Smooth muscle cell (in vitro differentiated cells): ENCODE data around the gene ARHGEF4. TPM values are rescaled to one million over a fixed set of nuclear protein-coding genes. Genes with fewer than 3 reads are reported as not detected.

Experiments
- DNase-seq: peaks from one replicate; lab custom pipeline; 2025; ENCODE audit not compliant: unreplicated experiment; lab: John Stamatoyannopoulos, UW
- H2AFZ ChIP-seq: fragments of 200-600 bp; sonication (generic); 2 replicates; pipeline ENCODE4 v1.6.0; 2016; ENCODE audit warnings: antibody characterized with exemption, low read depth, mild to moderate bottlenecking
- H3F3A ChIP-seq: fragments of 200-600 bp; sonication (generic); 2 replicates; pipeline ENCODE4 v1.6.0; 2017; ENCODE audit warnings: antibody characterized with exemption, low read depth
- H3K27ac ChIP-seq: fragments of 200-600 bp; sonication (generic); 2 replicates; pipeline ENCODE4 v1.5.1; 2016; ENCODE audit warnings: low read depth, mild to moderate bottlenecking
- H3K27me3 ChIP-seq: fragments of 200-600 bp; sonication (generic); 2 replicates; pipeline ENCODE4 v1.6.1; 2016; ENCODE audit warnings: low read depth, mild to moderate bottlenecking
- H3K36me3 ChIP-seq: fragments of 200-600 bp; sonication (generic); 2 replicates; pipeline ENCODE4 v1.5.1; 2016; ENCODE audit warnings: low read depth
- H3K4me1 ChIP-seq: fragments of 200-600 bp; sonication (generic); 2 replicates; pipeline ENCODE4 v1.5.1; 2016; ENCODE audit warnings: low read depth
- H3K4me2 ChIP-seq: fragments of 200-600 bp; sonication (generic); 2 replicates; pipeline ENCODE4 v1.6.0; 2016; ENCODE audit warnings: mild to moderate bottlenecking
- H3K4me3 ChIP-seq: fragments of 200-600 bp; sonication (generic); 2 replicates; pipeline ENCODE4 v1.5.1; 2016; ENCODE audit warnings: mild to moderate bottlenecking
- H3K79me2 ChIP-seq: fragments of 200-600 bp; sonication (generic); 2 replicates; pipeline ENCODE4 v1.6.0; 2016; ENCODE audit warnings: low read depth, mild to moderate bottlenecking
- H3K9ac ChIP-seq: fragments of 200-600 bp; sonication (generic); 2 replicates; pipeline ENCODE4 v1.6.0; 2016; ENCODE audit warnings: low read depth
- H3K9me3 ChIP-seq: fragments of 200-600 bp; sonication (generic); replicated peaks from 2 replicates; pipeline ENCODE4 v1.5.1; 2016; ENCODE audit warnings: low read depth
- H4K20me1 ChIP-seq: fragments of 200-600 bp; sonication (generic); 2 replicates; pipeline ENCODE4 v1.6.0; 2016; ENCODE audit warnings: low read depth
- CTCF ChIP-seq: fragments of 200-600 bp; sonication (generic); IDR thresholded peaks from 2 replicates; pipeline ENCODE4 v1.5.1; 2017; ENCODE audit warnings: borderline replicate concordance, mild to moderate bottlenecking, antibody characterized with exemption; ENCODE audit not compliant: insufficient read depth, poor library complexity, severe bottlenecking
- WGBS: methylation state at CpG from one replicate; pipeline ENCODE4 v1.1.7; 2016; ENCODE audit warnings: low lambda C conversion rate; 5-methylcytosine and 5-hydroxymethylcytosine counted together
- polyA plus RNA-seq: library from polyadenylated mRNA; unstranded; fragments of >200 nt; fragmentation: Nextera tagmentation; extraction: Ambion mirVana; gene quantifications from 2 replicates; pipeline ENCODE4 v1.2.1, GENCODE V29; 2016
- total RNA-seq: library from RNA; depleted of rRNA; stranded (reverse); fragments of >200 nt; gene quantifications from 2 replicates; pipeline ENCODE4 v1.2.3, GENCODE V29; 2014

ARHGEF4 gene
- total and polyA plus RNA-seq, 2 experiments from 2014 or later, result 14.9 to 16.0 TPM

DNA sequence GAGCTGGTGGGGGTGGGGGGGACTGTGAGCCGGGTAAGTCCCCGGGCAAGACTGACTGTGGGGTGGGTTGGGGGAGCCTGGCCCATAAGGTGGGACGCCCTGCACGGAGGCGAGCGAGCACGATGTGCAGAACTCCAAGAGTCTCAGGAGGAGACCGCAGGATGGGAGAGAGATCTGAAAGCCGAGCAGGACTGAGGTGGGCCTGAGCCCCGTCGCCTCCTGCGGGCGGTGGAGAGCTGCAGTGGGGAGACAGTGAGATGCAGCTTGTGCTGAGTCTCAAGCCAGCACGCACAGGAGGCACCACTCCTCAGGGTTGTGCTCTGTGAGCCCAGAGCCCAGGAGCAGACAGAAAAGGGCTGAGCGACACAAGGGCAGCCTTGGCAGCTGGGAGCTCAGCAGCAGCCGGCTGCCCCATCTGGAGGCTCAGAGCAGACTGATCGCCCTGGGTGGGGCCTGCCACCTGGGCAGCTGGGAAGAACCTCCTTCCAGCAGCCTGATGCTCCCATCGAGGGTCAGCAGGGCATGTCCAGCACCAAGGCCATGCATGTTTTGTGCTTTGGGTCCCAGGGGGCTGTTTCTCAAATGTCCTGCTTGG is 15.9 kb downstream of the ARHGEF4 start:
- no peaks in the 10 kb centered on the region for H3K4me1 ChIP-seq
- DNase-seq, result no peak
- no peaks in the 10 kb centered on the region for H3K27me3 ChIP-seq
- no peaks in the 10 kb centered on the region for H3K9me3 ChIP-seq
- no peak overlapping the region for H2AFZ ChIP-seq
- no peak for TF ChIP-seq CTCF
- no peaks in the 10 kb centered on the region for H3K79me2 ChIP-seq
- H3K4me2 ChIP-seq, result no peak overlapping the region
- no peaks in the 10 kb centered on the region for H3F3A ChIP-seq
- no peak overlapping the region for H3K9ac ChIP-seq
- H3K27ac ChIP-seq, result no peak overlapping the region
- no peak overlapping the region for H3K4me3 ChIP-seq
- no peaks in the 10 kb centered on the region for H3K36me3 ChIP-seq
- 96% methylated on average over 18 of the region's 18 CpGs for WGBS
- H4K20me1 ChIP-seq, result no peaks in the 10 kb centered on the region

- Histone ChIP-seq H3K9me3 (no peaks in the 10 kb centered on the region), H3K4me1 (no peaks in the 10 kb centered on the region), H3K4me3 (no peak overlapping the region), H3K36me3 (no peaks in the 10 kb centered on the region), H3K79me2 (no peaks in the 10 kb centered on the region), H3F3A (no peaks in the 10 kb centered on the region), H2AFZ (no peak overlapping the region), H4K20me1 (no peaks in the 10 kb centered on the region), H3K9ac (no peak overlapping the region), H3K27me3 (no peaks in the 10 kb centered on the region), H3K4me2 (no peak overlapping the region), H3K27ac (no peak overlapping the region)
- WGBS, result 88% methylated on average over 8 of the region's 8 CpGs
- TF ChIP-seq CTCF, result no peak
- DNase-seq, result no peak
These were observed 16.7 kb downstream of the ARHGEF4 start for GRCh38 chr2:130853391-130853790.

DNA sequence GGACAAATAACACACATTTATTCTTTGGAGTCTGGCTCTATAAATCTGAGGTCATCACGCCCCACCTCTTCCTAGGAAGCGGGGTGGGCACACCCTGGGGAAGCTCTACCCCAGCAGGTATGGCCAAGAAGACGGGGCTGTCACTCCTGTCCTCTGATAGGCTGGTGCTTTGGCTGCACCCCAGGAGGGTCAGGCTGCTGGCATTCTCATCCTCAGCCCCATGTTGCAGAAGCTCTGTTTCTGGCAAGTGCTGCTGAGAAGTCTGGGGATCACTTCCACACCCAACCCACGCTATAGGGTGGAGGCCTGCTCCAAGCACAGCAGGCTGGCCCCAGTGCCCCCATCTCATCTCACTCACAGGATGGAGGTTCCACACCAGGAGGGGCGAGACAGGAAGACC is 17.6 kb downstream of the ARHGEF4 start:
- Histone ChIP-seq H3K9ac (no peak overlapping the region), H3K9me3 (no peaks in the 10 kb centered on the region), H3K27me3 (no peaks in the 10 kb centered on the region), H2AFZ (no peak overlapping the region), H3K4me1 (no peaks in the 10 kb centered on the region), H4K20me1 (no peaks in the 10 kb centered on the region), H3K36me3 (no peaks in the 10 kb centered on the region), H3K4me3 (no peak overlapping the region), H3K27ac (no peak overlapping the region), H3K4me2 (no peak overlapping the region), H3F3A (no peaks in the 10 kb centered on the region), H3K79me2 (no peaks in the 10 kb centered on the region)
- no peak for DNase-seq
- TF ChIP-seq CTCF, result no peak
- WGBS, result 96% methylated on average over 5 of the region's 5 CpGs
